Fibroblast of pulmonary artery (primary cell): Measurements from ENCODE around the gene SRL.
"Not testable (repeated sequence)": the region's sequence is repeated elsewhere in the genome, so short reads cannot be mapped to it uniquely, and the experiment has no call there.

Experiments
- DNase-seq: peaks from one replicate; pipeline ENCODE4 v3.0.0-alpha.2; 2010; ENCODE audit warnings: low read depth
- H3K4me3 ChIP-seq: replicated peaks from 2 replicates; pipeline ENCODE4 v1.5.1; 2011; ENCODE audit warnings: low read depth, mild to moderate bottlenecking, control low read depth, low read length, moderate library complexity
- TF ChIP-seq, protein P1 (sequence below): IDR thresholded peaks from 2 replicates; pipeline ENCODE4 v1.5.1; 2011; ENCODE audit warnings: mild to moderate bottlenecking, control low read depth, low read length, inconsistent platforms; ENCODE audit errors: missing control alignments

SRL gene

GRCh38 chr16:4215106-4215505, 26.8 kb downstream of the SRL start:
- no peak overlapping the region for H3K4me3 ChIP-seq
- TF ChIP-seq, protein P1, sequence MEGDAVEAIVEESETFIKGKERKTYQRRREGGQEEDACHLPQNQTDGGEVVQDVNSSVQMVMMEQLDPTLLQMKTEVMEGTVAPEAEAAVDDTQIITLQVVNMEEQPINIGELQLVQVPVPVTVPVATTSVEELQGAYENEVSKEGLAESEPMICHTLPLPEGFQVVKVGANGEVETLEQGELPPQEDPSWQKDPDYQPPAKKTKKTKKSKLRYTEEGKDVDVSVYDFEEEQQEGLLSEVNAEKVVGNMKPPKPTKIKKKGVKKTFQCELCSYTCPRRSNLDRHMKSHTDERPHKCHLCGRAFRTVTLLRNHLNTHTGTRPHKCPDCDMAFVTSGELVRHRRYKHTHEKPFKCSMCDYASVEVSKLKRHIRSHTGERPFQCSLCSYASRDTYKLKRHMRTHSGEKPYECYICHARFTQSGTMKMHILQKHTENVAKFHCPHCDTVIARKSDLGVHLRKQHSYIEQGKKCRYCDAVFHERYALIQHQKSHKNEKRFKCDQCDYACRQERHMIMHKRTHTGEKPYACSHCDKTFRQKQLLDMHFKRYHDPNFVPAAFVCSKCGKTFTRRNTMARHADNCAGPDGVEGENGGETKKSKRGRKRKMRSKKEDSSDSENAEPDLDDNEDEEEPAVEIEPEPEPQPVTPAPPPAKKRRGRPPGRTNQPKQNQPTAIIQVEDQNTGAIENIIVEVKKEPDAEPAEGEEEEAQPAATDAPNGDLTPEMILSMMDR: no peak
- no peak for DNase-seq

GRCh38 chr16:4214215-4214621, 27.7 kb downstream of the SRL start:
- no peak overlapping the region for H3K4me3 ChIP-seq
- TF ChIP-seq, protein P1: no peak
- DNase-seq: peak; percentile 87

- TF ChIP-seq, protein P1: no peak
- H3K4me3 ChIP-seq: no peak overlapping the region
- DNase-seq: peak; percentile 6
Observed at GRCh38 chr16:4213737-4214136, 28.1 kb downstream of the SRL start.

GRCh38 chr16:4212934-4213296, 29.0 kb downstream of the SRL start:
- H3K4me3 ChIP-seq: no peak overlapping the region

GRCh38 chr16:4212211-4212933, 29.5 kb downstream of the SRL start:
- TF ChIP-seq, protein P1: no peak
- H3K4me3 ChIP-seq: no peak overlapping the region
- no peak for DNase-seq

More at GRCh38 chr16:4212934-4213296, 29.0 kb downstream of the SRL start:
- peak; percentile 21 for DNase-seq
- TF ChIP-seq, protein P1: no peak

- H3K4me3 ChIP-seq, DNase-seq: not testable (repeated sequence)
Observed at GRCh38 chr16:4211445-4212210, 30.3 kb downstream of the SRL start.

- TF ChIP-seq, protein P1: no peak
- no peak for DNase-seq
- H3K4me3 ChIP-seq: no peak overlapping the region
Observed at GRCh38 chr16:4209666-4210065, 32.2 kb downstream of the SRL start.
